ENCODE results near the gene MVB12B. TPM values are rescaled to one million over a fixed set of nuclear protein-coding genes. Genes with fewer than 3 reads are reported as not detected.

Gene MVB12B
- total and polyA plus RNA-seq, 2 of the 4 experiments (the other 2 are of a cell fraction) = 2.0 to 4.0 TPM

DNA sequence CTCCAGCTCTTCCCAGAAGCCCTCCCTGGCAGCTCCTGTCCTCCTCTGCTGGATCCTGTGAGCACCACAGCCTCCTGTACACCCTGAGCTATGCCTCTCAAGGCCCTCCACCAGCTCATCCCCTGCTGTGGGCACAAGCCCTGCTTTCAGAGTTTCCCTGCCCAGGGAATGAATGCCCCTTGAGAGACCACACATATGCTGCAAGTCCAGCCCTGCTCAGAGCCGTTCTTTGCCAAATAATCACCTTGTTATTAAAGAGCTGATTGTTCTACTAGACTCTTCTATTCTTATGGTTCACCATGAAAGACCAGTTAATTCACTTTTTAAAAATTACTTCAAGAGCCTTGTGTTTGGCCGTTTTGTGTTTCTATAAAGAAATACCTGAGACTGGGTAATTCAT, 121.5 kb downstream of the MVB12B start:
- Histone ChIP-seq H3K18ac (ENCODE audit: low read depth, low read length) (no peak overlapping the region), H4K8ac (ENCODE audit: low read depth in 2 of 2, low read length in 2 of 2) (no peak overlapping the region), H4K20me1 (ENCODE audit: insufficient read depth, low read length) (no peaks in the 10 kb centered on the region), H3K4me2 (ENCODE audit: low read depth, low read length) (no peak overlapping the region), H3K14ac (replicated peaks; ENCODE audit: low read depth, low read length) (no peak overlapping the region), H3K4me3 (ENCODE audit: insufficient read depth, low read depth, low read length) (no peak overlapping the region), H3K79me1 (ENCODE audit: low read depth in 1 of 2, low read length in 2 of 2) (no peaks in the 10 kb centered on the region), H2AK5ac (ENCODE audit: low read depth, low read length) (no peak overlapping the region), H3K36me3 (ENCODE audit: control insufficient read depth, insufficient read depth, low read length) (no peaks in the 10 kb centered on the region), H3K4me1 (ENCODE audit: control insufficient read depth, insufficient read depth, low read length) (no peaks in the 10 kb centered on the region), H2BK15ac (ENCODE audit: low read depth, low read length) (no peak overlapping the region), H2AK9ac (replicated peaks; ENCODE audit: low read depth, low read length, poor library complexity) (no peak overlapping the region), H3K9ac (ENCODE audit: low read depth, low read length) (no peak overlapping the region), H4K5ac (ENCODE audit: low read depth, low read length) (no peak overlapping the region), H3K56ac (ENCODE audit: extremely low read depth, insufficient read depth, low read length) (no peak overlapping the region), H2AFZ (replicated peaks; ENCODE audit: low read length, poor library complexity) (no peak overlapping the region), H2BK20ac (ENCODE audit: low read depth, low read length) (no peak overlapping the region), H3K27me3 (ENCODE audit: control insufficient read depth, insufficient read depth, low read length) (no peaks in the 10 kb centered on the region), H3K4ac (ENCODE audit: low read depth, low read length) (no peak overlapping the region), H2BK120ac (ENCODE audit: low read depth, low read length) (no peak overlapping the region), H3K27ac (ENCODE audit: insufficient read depth, low read length) (no peak overlapping the region), H2BK5ac (ENCODE audit: low read depth, low read length, poor library complexity, severe bottlenecking) (no peak overlapping the region), H4K91ac (ENCODE audit: insufficient read depth, low read depth, low read length) (no peak overlapping the region), H3K9me3 (ENCODE audit: control insufficient read depth, insufficient read depth, low read length) (no peaks in the 10 kb centered on the region), H3K9me1 (ENCODE audit: insufficient read depth, low read length) (peaks cover under 1% of the 10 kb centered on the region; the same call in 1 of the 2 replicates), H3K23ac (ENCODE audit: low read depth, low read length) (no peak overlapping the region)
- in situ Hi-C loops (cut with MboI; ENCODE audit: low sequenced_read_pairs) = no loop called here
- WGBS, 2 experiments (ENCODE audit: extremely low coverage in 2 of 2, insufficient read length in 1 of 2) = no CpG with 5 or more reads among the region's 2 CpGs
- ChIA-PET POLR2A (ENCODE audit: unreplicated experiment) (no interaction called here), CTCF (no interaction called here)
- DNase-seq (no peak), ATAC-seq (ENCODE audit: low read depth) (no peak)
- no TSS peak for BruUV-seq (replicated peaks)
- dilution Hi-C loops (cut with HindIII; ENCODE audit: low sequenced_read_pairs, unreplicated experiment) = no loop called here
- TF ChIP-seq, protein P1, sequence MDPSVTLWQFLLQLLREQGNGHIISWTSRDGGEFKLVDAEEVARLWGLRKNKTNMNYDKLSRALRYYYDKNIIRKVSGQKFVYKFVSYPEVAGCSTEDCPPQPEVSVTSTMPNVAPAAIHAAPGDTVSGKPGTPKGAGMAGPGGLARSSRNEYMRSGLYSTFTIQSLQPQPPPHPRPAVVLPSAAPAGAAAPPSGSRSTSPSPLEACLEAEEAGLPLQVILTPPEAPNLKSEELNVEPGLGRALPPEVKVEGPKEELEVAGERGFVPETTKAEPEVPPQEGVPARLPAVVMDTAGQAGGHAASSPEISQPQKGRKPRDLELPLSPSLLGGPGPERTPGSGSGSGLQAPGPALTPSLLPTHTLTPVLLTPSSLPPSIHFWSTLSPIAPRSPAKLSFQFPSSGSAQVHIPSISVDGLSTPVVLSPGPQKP (IDR thresholded peaks at IDR 0.05; ENCODE audit: borderline replicate concordance, low read depth, low read length) = no peak
- TF ChIP-seq RCOR1 (IDR thresholded peaks at IDR 0.05; ENCODE audit: insufficient replicate concordance, low read length) = no peak
- TF ChIP-seq, protein P2, sequence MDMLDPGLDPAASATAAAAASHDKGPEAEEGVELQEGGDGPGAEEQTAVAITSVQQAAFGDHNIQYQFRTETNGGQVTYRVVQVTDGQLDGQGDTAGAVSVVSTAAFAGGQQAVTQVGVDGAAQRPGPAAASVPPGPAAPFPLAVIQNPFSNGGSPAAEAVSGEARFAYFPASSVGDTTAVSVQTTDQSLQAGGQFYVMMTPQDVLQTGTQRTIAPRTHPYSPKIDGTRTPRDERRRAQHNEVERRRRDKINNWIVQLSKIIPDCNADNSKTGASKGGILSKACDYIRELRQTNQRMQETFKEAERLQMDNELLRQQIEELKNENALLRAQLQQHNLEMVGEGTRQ (IDR thresholded peaks at IDR 0.05; ENCODE audit: low read depth, low read length) = no peak
- TF ChIP-seq MAZ (IDR thresholded peaks at IDR 0.05; ENCODE audit: borderline replicate concordance, low read depth, low read length) = no peak
- no peak for TF ChIP-seq NFE2L2 (IDR thresholded peaks at IDR 0.05; ENCODE audit: low read depth, low read length)
- no peak for TF ChIP-seq MXI1 (IDR thresholded peaks at IDR 0.05; ENCODE audit: borderline replicate concordance, low read depth, low read length)
- no peak for TF ChIP-seq RAD21 (IDR thresholded peaks at IDR 0.05; ENCODE audit: low read length)
- no peak for TF ChIP-seq SMC3 (IDR thresholded peaks at IDR 0.05; ENCODE audit: low read depth, low read length)
- no peak for TF ChIP-seq MAFK (IDR thresholded peaks at IDR 0.05; ENCODE audit: low read depth, low read length)
- no peak for TF ChIP-seq CHD1 (IDR thresholded peaks at IDR 0.05; ENCODE audit: low read depth, low read length)
- TF ChIP-seq BHLHE40 (IDR thresholded peaks at IDR 0.05; ENCODE audit: low read depth, low read length) = no peak
- no peak for TF ChIP-seq POLR2A (IDR thresholded peaks at IDR 0.05; ENCODE audit: low read depth, low read length)
- TF ChIP-seq, protein P3, sequence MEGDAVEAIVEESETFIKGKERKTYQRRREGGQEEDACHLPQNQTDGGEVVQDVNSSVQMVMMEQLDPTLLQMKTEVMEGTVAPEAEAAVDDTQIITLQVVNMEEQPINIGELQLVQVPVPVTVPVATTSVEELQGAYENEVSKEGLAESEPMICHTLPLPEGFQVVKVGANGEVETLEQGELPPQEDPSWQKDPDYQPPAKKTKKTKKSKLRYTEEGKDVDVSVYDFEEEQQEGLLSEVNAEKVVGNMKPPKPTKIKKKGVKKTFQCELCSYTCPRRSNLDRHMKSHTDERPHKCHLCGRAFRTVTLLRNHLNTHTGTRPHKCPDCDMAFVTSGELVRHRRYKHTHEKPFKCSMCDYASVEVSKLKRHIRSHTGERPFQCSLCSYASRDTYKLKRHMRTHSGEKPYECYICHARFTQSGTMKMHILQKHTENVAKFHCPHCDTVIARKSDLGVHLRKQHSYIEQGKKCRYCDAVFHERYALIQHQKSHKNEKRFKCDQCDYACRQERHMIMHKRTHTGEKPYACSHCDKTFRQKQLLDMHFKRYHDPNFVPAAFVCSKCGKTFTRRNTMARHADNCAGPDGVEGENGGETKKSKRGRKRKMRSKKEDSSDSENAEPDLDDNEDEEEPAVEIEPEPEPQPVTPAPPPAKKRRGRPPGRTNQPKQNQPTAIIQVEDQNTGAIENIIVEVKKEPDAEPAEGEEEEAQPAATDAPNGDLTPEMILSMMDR (conservative IDR thresholded peaks at IDR 0.05; ENCODE audit: low read depth, low read length) = no peak
- no peak for TF ChIP-seq FOS (IDR thresholded peaks at IDR 0.05; ENCODE audit: low read depth, low read length)
- intact Hi-C loops (cut with micrococcal nuclease) = no loop called here
